Fibroblast of villous mesenchyme (primary cell): ENCODE data around the gene LRRC39. TPM values are rescaled to one million over a fixed set of nuclear protein-coding genes. Genes with fewer than 3 reads are reported as not detected.
A peak's percentile ranks its signal among the peaks of the same experiment; 100 is the strongest.

Experiments
- DNase-seq: peaks from one replicate; pipeline ENCODE4 v3.0.0-alpha.2; 2010; ENCODE audit warnings: low read depth
- H3K4me3 ChIP-seq: 2 replicates; pipeline ENCODE4 v1.5.1; 2011; ENCODE audit warnings: low read depth, mild to moderate bottlenecking, low read length
- total RNA-seq: library from RNA; depleted of rRNA; stranded (reverse); fragments of >200 nt; gene quantifications from 2 replicates; pipeline ENCODE4 v1.2.3, GENCODE V29; 2012
- TF ChIP-seq, protein P1 (sequence below): IDR thresholded peaks from 2 replicates; pipeline ENCODE4 v1.5.1; 2012; ENCODE audit warnings: low read depth, mild to moderate bottlenecking, low read length; ENCODE audit not compliant: insufficient read depth

LRRC39 gene
- 0.32 TPM in 1 of 2 replicates, not detected in the other for total RNA-seq

DNA sequence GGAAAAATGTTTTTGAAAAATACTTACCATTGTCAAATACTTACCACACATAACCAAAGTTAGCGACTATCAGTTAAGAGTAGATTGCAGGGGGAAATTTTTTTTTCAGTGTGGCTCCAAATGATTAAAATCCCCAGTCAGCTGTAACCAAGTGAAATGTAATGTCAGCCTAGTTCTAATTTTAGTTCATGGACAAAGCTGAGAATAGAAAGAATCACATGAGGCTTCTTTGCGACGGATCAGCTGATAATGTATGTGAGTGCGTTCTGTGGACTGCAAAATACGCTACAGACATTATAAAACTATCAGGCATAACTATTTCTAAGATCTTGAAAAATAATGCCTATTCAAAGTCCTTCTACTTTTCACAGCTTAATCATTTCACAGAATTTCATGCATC lies at the start of gene LRRC39:
TSS of gene LRRC39 (minus strand) at position 166 of the 400 bp plus-strand sequence. CDS start 9,740 bp downstream, outside the sequence.
- H3K4me3 ChIP-seq = no peak within 1 kb of the TSS
- no peak for DNase-seq
- TF ChIP-seq, protein P1, sequence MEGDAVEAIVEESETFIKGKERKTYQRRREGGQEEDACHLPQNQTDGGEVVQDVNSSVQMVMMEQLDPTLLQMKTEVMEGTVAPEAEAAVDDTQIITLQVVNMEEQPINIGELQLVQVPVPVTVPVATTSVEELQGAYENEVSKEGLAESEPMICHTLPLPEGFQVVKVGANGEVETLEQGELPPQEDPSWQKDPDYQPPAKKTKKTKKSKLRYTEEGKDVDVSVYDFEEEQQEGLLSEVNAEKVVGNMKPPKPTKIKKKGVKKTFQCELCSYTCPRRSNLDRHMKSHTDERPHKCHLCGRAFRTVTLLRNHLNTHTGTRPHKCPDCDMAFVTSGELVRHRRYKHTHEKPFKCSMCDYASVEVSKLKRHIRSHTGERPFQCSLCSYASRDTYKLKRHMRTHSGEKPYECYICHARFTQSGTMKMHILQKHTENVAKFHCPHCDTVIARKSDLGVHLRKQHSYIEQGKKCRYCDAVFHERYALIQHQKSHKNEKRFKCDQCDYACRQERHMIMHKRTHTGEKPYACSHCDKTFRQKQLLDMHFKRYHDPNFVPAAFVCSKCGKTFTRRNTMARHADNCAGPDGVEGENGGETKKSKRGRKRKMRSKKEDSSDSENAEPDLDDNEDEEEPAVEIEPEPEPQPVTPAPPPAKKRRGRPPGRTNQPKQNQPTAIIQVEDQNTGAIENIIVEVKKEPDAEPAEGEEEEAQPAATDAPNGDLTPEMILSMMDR = no peak

DNA sequence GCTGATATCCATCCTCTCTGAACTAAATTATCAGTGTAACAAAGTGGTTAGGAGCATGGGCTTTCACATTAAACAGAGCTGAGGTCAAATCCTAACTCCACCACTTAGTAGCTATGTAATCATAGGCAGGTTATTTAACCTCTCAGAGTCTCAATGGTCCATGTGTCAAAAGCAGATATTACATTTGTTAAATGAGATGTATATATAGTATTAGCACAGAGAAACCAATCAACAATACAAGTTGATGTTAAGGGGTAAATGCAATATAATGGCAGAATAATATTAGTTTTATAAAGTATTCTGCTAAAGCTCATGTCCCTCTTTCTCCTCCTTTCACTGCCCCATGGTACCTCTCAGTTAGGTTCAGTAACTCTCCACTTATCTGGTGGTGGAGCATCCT lies 44.4 kb upstream of the LRRC39 start:
- H3K4me3 ChIP-seq = no peak overlapping the region
- TF ChIP-seq, protein P1 = no peak
- DNase-seq = no peak

DNA sequence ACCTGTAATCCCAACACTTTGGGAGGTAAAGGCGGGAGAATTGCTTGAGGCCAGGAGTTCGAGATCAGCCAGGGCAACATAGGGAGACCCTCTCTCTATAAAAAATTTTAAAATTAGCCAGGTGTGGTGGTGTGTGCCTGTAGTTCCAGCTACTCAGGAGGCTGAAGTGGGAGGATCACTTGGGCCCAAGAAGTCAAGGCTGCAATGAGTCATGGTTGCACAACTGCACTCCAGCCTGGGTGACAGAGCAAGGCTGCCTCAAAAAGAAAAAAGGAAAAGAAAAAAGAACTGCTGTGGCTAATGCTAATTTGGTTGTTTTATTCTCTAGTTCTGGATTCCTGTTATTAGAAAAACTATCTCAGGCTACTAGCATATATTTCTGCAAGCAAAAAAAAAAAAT lies 41.8 kb upstream of the LRRC39 start:
- no peak overlapping the region for H3K4me3 ChIP-seq
- peak; percentile 8 for DNase-seq

DNA sequence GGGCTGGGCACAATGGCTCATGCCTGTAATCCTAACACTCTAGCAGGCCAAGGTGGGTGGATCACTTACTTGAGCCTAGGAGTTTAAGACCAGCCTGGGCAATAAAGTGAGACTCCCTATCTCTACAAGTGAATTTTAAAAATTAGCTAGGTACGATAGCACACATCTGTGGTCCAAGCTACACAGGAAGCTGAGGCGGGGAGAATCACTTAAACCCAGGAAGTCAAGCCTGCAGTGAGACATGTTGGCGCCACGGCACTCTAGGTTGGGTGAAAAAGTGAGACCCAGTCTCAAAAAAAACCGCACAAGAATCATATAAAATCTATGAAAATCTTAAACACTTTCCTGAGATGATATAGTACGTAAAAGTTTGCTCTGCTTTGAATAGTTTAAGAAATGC lies 41.4 kb upstream of the LRRC39 start:
- DNase-seq = no peak
- TF ChIP-seq, protein P1 = no peak
- H3K4me3 ChIP-seq = no peak overlapping the region

More for the DNA sequence above, 41.8 kb upstream of the LRRC39 start:
- TF ChIP-seq, protein P1 = no peak

DNA sequence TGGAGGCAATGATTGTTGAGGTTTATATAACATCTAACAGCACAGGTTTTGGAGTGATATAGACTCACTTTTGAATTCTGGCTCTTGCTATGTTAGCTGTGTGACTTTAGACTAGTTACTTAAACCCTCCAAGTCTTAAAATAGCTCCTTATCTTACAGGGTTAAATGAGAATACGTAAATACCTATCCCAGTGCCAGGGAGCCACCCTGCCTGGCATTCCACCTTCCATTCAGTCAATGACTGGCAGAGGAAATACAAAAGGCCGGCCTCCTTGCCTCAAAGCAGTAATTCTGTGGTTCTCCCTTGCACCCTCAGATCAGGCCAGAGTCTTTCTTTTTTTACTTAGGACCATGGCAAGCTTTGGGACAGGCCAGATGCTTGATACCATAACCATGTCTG lies 39.8 kb upstream of the LRRC39 start:
- no peak for DNase-seq
- no peak overlapping the region for H3K4me3 ChIP-seq
- TF ChIP-seq, protein P1 = no peak

DNA sequence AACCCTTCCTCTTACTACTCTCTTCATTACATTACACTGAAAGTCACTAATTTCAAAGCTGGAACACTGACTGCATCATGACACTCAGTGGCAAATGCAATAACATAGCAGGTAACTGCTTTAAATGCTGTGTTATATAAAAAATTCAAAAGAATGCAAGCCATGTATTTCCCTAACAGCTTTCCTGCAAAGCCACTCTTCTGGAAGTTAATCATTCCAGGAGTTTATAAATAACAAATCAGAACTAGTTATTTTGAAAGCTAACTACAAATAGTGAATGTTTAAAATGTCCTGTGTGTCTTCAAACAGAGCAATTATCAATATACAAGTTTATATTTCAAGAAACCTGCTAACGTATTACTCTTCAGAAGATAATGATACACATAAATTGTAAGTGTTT lies 37.0 kb upstream of the LRRC39 start:
- DNase-seq = no peak
- TF ChIP-seq, protein P1 = no peak
- H3K4me3 ChIP-seq = no peak overlapping the region

DNA sequence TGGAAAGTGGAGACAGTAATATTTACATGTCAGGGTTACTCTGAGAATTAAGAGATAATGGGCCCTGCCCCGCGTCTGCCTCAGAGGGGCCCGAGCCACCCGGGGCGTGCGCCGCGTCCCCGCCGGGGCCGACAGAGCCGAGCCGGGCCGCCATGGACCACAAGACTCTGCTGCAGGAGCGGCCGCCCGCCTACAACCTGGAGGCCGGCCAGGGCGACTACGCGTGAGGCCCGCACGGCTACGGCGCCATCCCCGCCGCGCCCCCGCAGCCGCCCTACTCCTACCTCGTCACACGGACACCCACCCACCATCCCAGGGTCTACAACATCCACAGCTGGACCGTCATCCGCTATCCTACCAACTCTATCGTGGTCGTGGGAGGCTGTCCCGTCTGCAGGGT lies 35.1 kb upstream of the LRRC39 start:
- TF ChIP-seq, protein P1 = no peak
- no peak for DNase-seq
- no peak overlapping the region for H3K4me3 ChIP-seq
